H9 (cell line): ENCODE results near the gene PPP1CA. TPM values are rescaled to one million over a fixed set of nuclear protein-coding genes. Genes with fewer than 3 reads are reported as not detected.

ENCODE experiments used
- DNase-seq: peaks from one replicate; pipeline ENCODE4 v3.0.0-alpha.2; 2017
- H2AFZ ChIP-seq: one replicate; pipeline ENCODE4 v1.6.1; 2013; ENCODE audit warnings: mild to moderate bottlenecking, low read length, control low read depth, moderate library complexity
- H2AK5ac ChIP-seq: 2 replicates; pipeline ENCODE4 v1.6.1; 2013; ENCODE audit warnings: low read length, control low read depth, mixed read lengths; ENCODE audit not compliant: insufficient read length
- H2BK120ac ChIP-seq: one replicate; pipeline ENCODE4 v1.6.1; 2013; ENCODE audit warnings: low read depth, mild to moderate bottlenecking, low read length, control low read depth, inconsistent platforms; ENCODE audit not compliant: poor library complexity, severe bottlenecking
- H2BK12ac ChIP-seq: 2 replicates; pipeline ENCODE4 v1.6.1; 2013; ENCODE audit warnings: low read length, control low read depth, mixed read lengths, low read depth; ENCODE audit not compliant: insufficient read length
- H2BK15ac ChIP-seq: 2 replicates; pipeline ENCODE4 v1.6.1; 2013; ENCODE audit warnings: low read depth, low read length, control low read depth
- H2BK20ac ChIP-seq: one replicate; pipeline ENCODE4 v1.6.1; 2013; ENCODE audit warnings: low read depth, mild to moderate bottlenecking, low read length, control low read depth, inconsistent platforms; ENCODE audit not compliant: poor library complexity, severe bottlenecking
- H2BK5ac ChIP-seq: 2 replicates; pipeline ENCODE4 v1.6.1; 2013; ENCODE audit warnings: low read length, control low read depth, mixed read lengths; ENCODE audit not compliant: insufficient read length
- H3K14ac ChIP-seq: 2 replicates; pipeline ENCODE4 v1.6.1; 2013; ENCODE audit warnings: low read length, control low read depth; ENCODE audit not compliant: insufficient read depth
- H3K18ac ChIP-seq: 2 replicates; pipeline ENCODE4 v1.6.1; 2013; ENCODE audit warnings: low read depth, mild to moderate bottlenecking, mixed read lengths, low read length, control low read depth; ENCODE audit not compliant: insufficient read length
- H3K23ac ChIP-seq: 2 replicates; pipeline ENCODE4 v1.6.1; 2013; ENCODE audit warnings: low read length, control low read depth, mixed read lengths, low read depth; ENCODE audit not compliant: insufficient read length
- H3K23me2 ChIP-seq: 2 replicates; pipeline ENCODE4 v1.6.1; 2013; ENCODE audit warnings: low read depth, mild to moderate bottlenecking, mixed read lengths, low read length, control low read depth; ENCODE audit not compliant: insufficient read length, poor library complexity, severe bottlenecking
- H3K27ac ChIP-seq: 2 replicates; pipeline ENCODE4 v1.5.1; 2013; ENCODE audit warnings: low read length, control low read depth, mixed read lengths, low read depth; ENCODE audit not compliant: insufficient read length
- H3K27me3 ChIP-seq: 2 replicates; pipeline ENCODE4 v1.6.1; 2013; ENCODE audit warnings: low read length, control low read depth, inconsistent platforms; ENCODE audit not compliant: insufficient read depth
- H3K4ac ChIP-seq: 2 replicates; pipeline ENCODE4 v1.6.1; 2013; ENCODE audit warnings: low read depth, mild to moderate bottlenecking, control low read depth, inconsistent platforms, low read length, moderate library complexity
- H3K4me1 ChIP-seq: 2 replicates; pipeline ENCODE4 v1.6.1; 2013; ENCODE audit warnings: low read length, control low read depth, inconsistent platforms; ENCODE audit not compliant: insufficient read depth
- H3K4me2 ChIP-seq: 2 replicates; pipeline ENCODE4 v1.6.1; 2013; ENCODE audit warnings: low read length, control low read depth, mixed read lengths; ENCODE audit not compliant: insufficient read length, insufficient read depth
- H3K56ac ChIP-seq: 2 replicates; pipeline ENCODE4 v1.6.1; 2013; ENCODE audit warnings: low read depth, mild to moderate bottlenecking, mixed read lengths, low read length, control low read depth; ENCODE audit not compliant: insufficient read length
- H3K79me1 ChIP-seq: 2 replicates; pipeline ENCODE4 v1.6.1; 2013; ENCODE audit warnings: low read depth, mild to moderate bottlenecking, moderate library complexity, low read length, control low read depth, inconsistent platforms; ENCODE audit not compliant: insufficient read depth, poor library complexity, severe bottlenecking
- H3K79me2 ChIP-seq: 2 replicates; pipeline ENCODE4 v1.6.1; 2013; ENCODE audit warnings: low read length, control low read depth, inconsistent platforms; ENCODE audit not compliant: insufficient read depth
- H3K9ac ChIP-seq: 2 replicates; pipeline ENCODE4 v1.6.1; 2013; ENCODE audit warnings: low read length, control low read depth, mixed read lengths; ENCODE audit not compliant: insufficient read length; ENCODE audit errors: extremely low read depth
- H3K9me3 ChIP-seq: one replicate; pipeline ENCODE4 v1.6.1; 2013; ENCODE audit warnings: low read depth, low read length, inconsistent platforms; ENCODE audit not compliant: control insufficient read depth
- H3T11ph ChIP-seq: one replicate; pipeline ENCODE4 v1.6.1; 2013; ENCODE audit warnings: mild to moderate bottlenecking, low read length, control low read depth, inconsistent platforms
- H4K20me1 ChIP-seq: one replicate; pipeline ENCODE4 v1.6.1; 2013; ENCODE audit not compliant: control insufficient read depth, insufficient read length, insufficient read depth
- H4K5ac ChIP-seq: 2 replicates; pipeline ENCODE4 v1.6.1; 2013; ENCODE audit warnings: low read depth, mild to moderate bottlenecking, mixed read lengths, low read length, control low read depth; ENCODE audit not compliant: insufficient read length
- H4K8ac ChIP-seq: replicated peaks from 2 replicates; pipeline ENCODE4 v1.6.1; 2013; ENCODE audit warnings: low read length, control low read depth, mixed read lengths, low read depth; ENCODE audit not compliant: insufficient read length
- H4K91ac ChIP-seq: 2 replicates; pipeline ENCODE4 v1.6.1; 2013; ENCODE audit warnings: low read depth, mild to moderate bottlenecking, moderate library complexity, mixed read lengths, low read length, control low read depth; ENCODE audit not compliant: insufficient read length
- H3K27ac Mint-ChIP-seq, 3 experiments: 2 replicates in 2 of 3; 3 replicates in 1 of 3; pipeline ENCODE4 v1.8.0; 2020 to 2021; ENCODE audit warnings: mixed read lengths in 3 of 3, mild to moderate bottlenecking in 1 of 3, moderate library complexity in 1 of 3
- H3K27me3 Mint-ChIP-seq: 2 replicates; pipeline ENCODE4 v1.8.0; 2021; ENCODE audit warnings: low read depth, mild to moderate bottlenecking, moderate library complexity, mixed read lengths
- H3K36me3 Mint-ChIP-seq, 3 experiments: 2 replicates in 2 of 3; 3 replicates in 1 of 3; pipeline ENCODE4 v1.8.0; 2020 to 2021; ENCODE audit warnings: low read depth in 3 of 3, mixed read lengths in 3 of 3; ENCODE audit not compliant: insufficient read depth in 1 of 3
- H3K4me1 Mint-ChIP-seq, 2 experiments: 2 replicates each; pipeline ENCODE4 v1.8.0; 2020; ENCODE audit warnings: mixed read lengths in 2 of 2
- H3K4me3 Mint-ChIP-seq, 2 experiments: 2 replicates in 1 of 2; 3 replicates in 1 of 2; pipeline ENCODE4 v1.8.0; 2020 to 2021; ENCODE audit warnings: mild to moderate bottlenecking in 2 of 2, mixed read lengths in 2 of 2, moderate library complexity in 1 of 2
- H3K9me3 Mint-ChIP-seq, 2 experiments: 2 replicates in 1 of 2; 3 replicates in 1 of 2; pipeline ENCODE4 v1.8.0; 2020; ENCODE audit warnings: mild to moderate bottlenecking in 2 of 2, mixed read lengths in 2 of 2, moderate library complexity in 1 of 2
- WGBS: extraction: QIAGEN DNeasy Blood & Tissue Kit; methylation state at CpG from one replicate; pipeline ENCODE4 v1.1.7; 2013; ENCODE audit warnings: missing lambda C conversion rate, low lambda C conversion rate, mixed read lengths; ENCODE audit not compliant: insufficient read length; ENCODE audit errors: extremely low coverage; 5-methylcytosine and 5-hydroxymethylcytosine counted together
- total RNA-seq: library from RNA; stranded (reverse); gene quantifications from 2 replicates; pipeline ENCODE4 v1.2.1, GENCODE V29; 2021
- TF ChIP-seq, protein P1 (sequence below): fragments of 200-600 bp; sonication (generic); conservative IDR thresholded peaks from 3 replicates; pipeline ENCODE4 v1.8.0; 2021; ENCODE audit warnings: antibody characterized with exemption, mild to moderate bottlenecking

Gene PPP1CA
- total RNA-seq, 1 experiment from 2014 or later, result 205 TPM

- H2BK5ac ChIP-seq, result no peak overlapping the region
- H3K18ac ChIP-seq, result no peak overlapping the region
- Mint-ChIP-seq H3K27ac (peak overlapping the region; percentile 55 to 87 (median 75); a peak in 3 of 7 replicates), H3K4me3 (peak overlapping the region in 1 of 2 experiments; percentile 14; a peak in 2 of 5 replicates), H3K9me3 (no peaks in the 10 kb centered on the region; a peak in 1 of 5 replicates), H3K4me1 (peaks cover 16 to 18% of the 10 kb centered on the region in 2 experiments), H3K27me3 (no peaks in the 10 kb centered on the region), H3K36me3 (peaks cover 17 to 55% (median 51%) of the 10 kb centered on the region in 3 experiments)
- H3K23me2 ChIP-seq, result peaks cover 5% of the 10 kb centered on the region
- H2BK15ac ChIP-seq, result no peak overlapping the region
- no peak overlapping the region for H3K4me2 ChIP-seq
- H3K79me1 ChIP-seq, result peaks cover 3% of the 10 kb centered on the region
- no peak overlapping the region for H4K5ac ChIP-seq
- no peak overlapping the region for H3K14ac ChIP-seq
- H2AFZ ChIP-seq, result no peak overlapping the region
- H4K91ac ChIP-seq, result no peak overlapping the region
- no peak overlapping the region for H3K27ac ChIP-seq
- no peak overlapping the region for H3K56ac ChIP-seq
- no peaks in the 10 kb centered on the region for H4K20me1 ChIP-seq
- H2BK120ac ChIP-seq, result no peak overlapping the region
- TF ChIP-seq, protein P1, sequence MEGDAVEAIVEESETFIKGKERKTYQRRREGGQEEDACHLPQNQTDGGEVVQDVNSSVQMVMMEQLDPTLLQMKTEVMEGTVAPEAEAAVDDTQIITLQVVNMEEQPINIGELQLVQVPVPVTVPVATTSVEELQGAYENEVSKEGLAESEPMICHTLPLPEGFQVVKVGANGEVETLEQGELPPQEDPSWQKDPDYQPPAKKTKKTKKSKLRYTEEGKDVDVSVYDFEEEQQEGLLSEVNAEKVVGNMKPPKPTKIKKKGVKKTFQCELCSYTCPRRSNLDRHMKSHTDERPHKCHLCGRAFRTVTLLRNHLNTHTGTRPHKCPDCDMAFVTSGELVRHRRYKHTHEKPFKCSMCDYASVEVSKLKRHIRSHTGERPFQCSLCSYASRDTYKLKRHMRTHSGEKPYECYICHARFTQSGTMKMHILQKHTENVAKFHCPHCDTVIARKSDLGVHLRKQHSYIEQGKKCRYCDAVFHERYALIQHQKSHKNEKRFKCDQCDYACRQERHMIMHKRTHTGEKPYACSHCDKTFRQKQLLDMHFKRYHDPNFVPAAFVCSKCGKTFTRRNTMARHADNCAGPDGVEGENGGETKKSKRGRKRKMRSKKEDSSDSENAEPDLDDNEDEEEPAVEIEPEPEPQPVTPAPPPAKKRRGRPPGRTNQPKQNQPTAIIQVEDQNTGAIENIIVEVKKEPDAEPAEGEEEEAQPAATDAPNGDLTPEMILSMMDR, result no peak
- DNase-seq, result no peak
- no peak overlapping the region for H3T11ph ChIP-seq
- no peak overlapping the region for H2AK5ac ChIP-seq
- H4K8ac ChIP-seq, result no peak overlapping the region
- H3K27me3 ChIP-seq, result no peaks in the 10 kb centered on the region
- no peak overlapping the region for H2BK20ac ChIP-seq
- peaks cover 4% of the 10 kb centered on the region; the same call in 1 of the 2 replicates for H3K79me2 ChIP-seq
- no peaks in the 10 kb centered on the region for H3K9me3 ChIP-seq
- no peak overlapping the region for H2BK12ac ChIP-seq
- H3K23ac ChIP-seq, result no peak overlapping the region
- no CpG with 5 or more reads among the region's 24 CpGs for WGBS
- no peak overlapping the region for H3K9ac ChIP-seq
- no peak overlapping the region for H3K4ac ChIP-seq
- peaks cover 2% of the 10 kb centered on the region; the same call in 1 of the 2 replicates for H3K4me1 ChIP-seq
These were observed 3.5 kb downstream of the PPP1CA start for GRCh38 chr11:67397986-67398660.
